Thyroid gland (tissue), 4 donors: ENCODE results near the gene NYAP2. TPM values are rescaled to one million over a fixed set of nuclear protein-coding genes. Genes with fewer than 3 reads are reported as not detected.

Source experiments
- DNase-seq, 2 donors: peaks; one replicate each; pipeline ENCODE4 v3.0.0-alpha.2; 2019
- H3K27ac ChIP-seq, 3 donors: fragments of 200-600 bp; sonication (generic); 1 replicate in 2 of 3; 2 replicates in 1 of 3; pipeline ENCODE4 v1.5.1; 2016 to 2019; ENCODE audit warnings: mild to moderate bottlenecking in 1 of 3, moderate library complexity in 1 of 3
- H3K27me3 ChIP-seq: fragments of 200-600 bp; sonication (generic); one replicate; pipeline ENCODE4 v1.5.1; 2019
- H3K36me3 ChIP-seq, 2 donors: fragments of 200-600 bp; sonication (generic); one replicate each; pipeline ENCODE4 v1.5.1; 2016 to 2019
- H3K4me1 ChIP-seq, 2 donors: fragments of 200-600 bp; sonication (generic); one replicate each; pipeline ENCODE4 v1.5.1; 2017 to 2019
- H3K4me3 ChIP-seq, 3 donors: fragments of 200-600 bp; sonication (generic); replicated peaks in 1 of 3; 1 replicate in 2 of 3; 2 replicates in 1 of 3; pipeline ENCODE4 v1.5.1; 2016; ENCODE audit warnings: mild to moderate bottlenecking in 1 of 3
- H3K9me3 ChIP-seq: fragments of 200-600 bp; sonication (generic); one replicate; pipeline ENCODE4 v1.5.1; 2017
- POLR2A ChIP-seq, 2 donors: fragments of 450-650 bp; IDR thresholded peaks; one replicate each; pipeline ENCODE4 v1.6.1; 2017; ENCODE audit warnings: antibody characterized with exemption in 2 of 2, mild to moderate bottlenecking in 2 of 2, moderate library complexity in 1 of 2
- WGBS, 2 donors: methylation state at CpG; one replicate each; pipeline ENCODE4 v1.1.5; 2017; 5-methylcytosine and 5-hydroxymethylcytosine counted together
- intact Hi-C: fragments of 100-400 bp; cut with DNase I; formaldehyde crosslinking; loops from one replicate; pipeline ENCODE4 v1.15.1; 2023
- total RNA-seq, 4 donors: library from RNA; depleted of rRNA; stranded (reverse); fragments of >200 nt; gene quantifications; one replicate each; pipeline ENCODE4 v1.2.3, GENCODE V29; 2016
- TF ChIP-seq, protein P1 (sequence below), 6 experiments: fragments of 200-600 bp in 3 of 6; fragments of 450-650 bp in 3 of 6; sonication (generic) in 3 of 6; IDR thresholded peaks; one replicate each; pipeline ENCODE4 v1.5.1; 2016 to 2019; ENCODE audit warnings: antibody characterized with exemption in 6 of 6, mild to moderate bottlenecking in 2 of 6, inconsistent platforms in 1 of 6, moderate library complexity in 1 of 6

Gene NYAP2
- total RNA-seq, 4 donors from 2014 or later, result not detected

GRCh38 chr2:225683258-225683657 is 283.7 kb downstream of the NYAP2 start:
- WGBS, 2 donors, result 87 to 91% methylated on average over 2 of the region's 2 CpGs
- Histone ChIP-seq H3K27me3 (no peaks in the 10 kb centered on the region), H3K4me3 (no peak overlapping the region), H3K9me3 (no peaks in the 10 kb centered on the region), H3K36me3 (no peaks in the 10 kb centered on the region), H3K27ac (no peak overlapping the region), H3K4me1 (no peaks in the 10 kb centered on the region)
- intact Hi-C loops, result no loop called here
- no peak for TF ChIP-seq POLR2A (IDR thresholded peaks at IDR 0.05)
- TF ChIP-seq, protein P1, sequence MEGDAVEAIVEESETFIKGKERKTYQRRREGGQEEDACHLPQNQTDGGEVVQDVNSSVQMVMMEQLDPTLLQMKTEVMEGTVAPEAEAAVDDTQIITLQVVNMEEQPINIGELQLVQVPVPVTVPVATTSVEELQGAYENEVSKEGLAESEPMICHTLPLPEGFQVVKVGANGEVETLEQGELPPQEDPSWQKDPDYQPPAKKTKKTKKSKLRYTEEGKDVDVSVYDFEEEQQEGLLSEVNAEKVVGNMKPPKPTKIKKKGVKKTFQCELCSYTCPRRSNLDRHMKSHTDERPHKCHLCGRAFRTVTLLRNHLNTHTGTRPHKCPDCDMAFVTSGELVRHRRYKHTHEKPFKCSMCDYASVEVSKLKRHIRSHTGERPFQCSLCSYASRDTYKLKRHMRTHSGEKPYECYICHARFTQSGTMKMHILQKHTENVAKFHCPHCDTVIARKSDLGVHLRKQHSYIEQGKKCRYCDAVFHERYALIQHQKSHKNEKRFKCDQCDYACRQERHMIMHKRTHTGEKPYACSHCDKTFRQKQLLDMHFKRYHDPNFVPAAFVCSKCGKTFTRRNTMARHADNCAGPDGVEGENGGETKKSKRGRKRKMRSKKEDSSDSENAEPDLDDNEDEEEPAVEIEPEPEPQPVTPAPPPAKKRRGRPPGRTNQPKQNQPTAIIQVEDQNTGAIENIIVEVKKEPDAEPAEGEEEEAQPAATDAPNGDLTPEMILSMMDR (IDR thresholded peaks at IDR 0.05), result no peak
- DNase-seq, result no peak

GRCh38 chr2:225690153-225690552 is 290.6 kb downstream of the NYAP2 start:
- no peaks in the 10 kb centered on the region for H3K9me3 ChIP-seq
- DNase-seq, result no peak
- H3K27ac ChIP-seq, result no peak overlapping the region
- no peaks in the 10 kb centered on the region for H3K4me1 ChIP-seq
- no peak overlapping the region for H3K4me3 ChIP-seq
- H3K36me3 ChIP-seq, result no peaks in the 10 kb centered on the region
- TF ChIP-seq POLR2A (IDR thresholded peaks at IDR 0.05), result no peak
- TF ChIP-seq, protein P1 (IDR thresholded peaks at IDR 0.05), result no peak
- intact Hi-C loops, result no loop called here
- H3K27me3 ChIP-seq, result no peaks in the 10 kb centered on the region
- WGBS, 2 donors, result 83 to 89% methylated on average over 1 of the region's 1 CpG

- Histone ChIP-seq H3K4me3 (no peak overlapping the region), H3K36me3 (no peaks in the 10 kb centered on the region), H3K4me1 (no peaks in the 10 kb centered on the region), H3K9me3 (no peaks in the 10 kb centered on the region), H3K27ac (no peak overlapping the region), H3K27me3 (no peaks in the 10 kb centered on the region)
- TF ChIP-seq, protein P1 (IDR thresholded peaks at IDR 0.05), result no peak
- TF ChIP-seq POLR2A (IDR thresholded peaks at IDR 0.05), result no peak
- 85 to 90% methylated on average over 3 of the region's 3 CpGs for WGBS, 2 donors
- DNase-seq, result no peak
- intact Hi-C loops, result no loop called here
These were observed 292.2 kb downstream of the NYAP2 start for GRCh38 chr2:225691711-225692110.

DNA sequence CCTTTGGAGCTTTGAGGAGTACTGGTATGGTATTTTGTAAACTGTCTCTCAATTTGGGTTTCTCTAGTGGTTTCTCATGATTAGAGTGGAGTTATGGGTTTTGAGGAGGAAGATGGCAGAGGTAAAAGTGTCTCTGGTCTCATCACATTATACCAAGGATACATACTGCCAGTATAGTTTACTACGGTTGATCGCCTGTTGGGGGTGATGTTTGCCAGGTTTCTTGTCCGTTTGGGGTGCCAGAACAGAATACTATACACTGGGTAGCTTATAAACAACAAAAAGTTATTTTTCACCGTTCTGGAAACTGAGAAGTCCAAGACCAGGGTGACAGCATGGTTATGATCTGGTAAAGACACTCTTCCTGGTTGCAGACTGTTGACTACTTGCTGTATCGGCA is 293.7 kb downstream of the NYAP2 start:
- H3K36me3 ChIP-seq, result no peaks in the 10 kb centered on the region
- H3K9me3 ChIP-seq, result no peaks in the 10 kb centered on the region
- no peak for DNase-seq
- H3K27ac ChIP-seq, result no peak overlapping the region
- H3K27me3 ChIP-seq, result no peaks in the 10 kb centered on the region
- H3K4me3 ChIP-seq, result no peak overlapping the region
- 77 to 89% methylated on average over 5 of the region's 5 CpGs for WGBS, 2 donors
- H3K4me1 ChIP-seq, result no peaks in the 10 kb centered on the region
- no peak for TF ChIP-seq POLR2A (IDR thresholded peaks at IDR 0.05)
- TF ChIP-seq, protein P1 (IDR thresholded peaks at IDR 0.05), result no peak
- intact Hi-C loops, result no loop called here

- no peaks in the 10 kb centered on the region for H3K9me3 ChIP-seq
- no peak for DNase-seq
- H3K36me3 ChIP-seq, result no peaks in the 10 kb centered on the region
- intact Hi-C loops, result no loop called here
- TF ChIP-seq, protein P1 (IDR thresholded peaks at IDR 0.05), result no peak
- TF ChIP-seq POLR2A (IDR thresholded peaks at IDR 0.05), result no peak
- no peaks in the 10 kb centered on the region for H3K4me1 ChIP-seq
- H3K27ac ChIP-seq, result no peak overlapping the region
- H3K27me3 ChIP-seq, result no peaks in the 10 kb centered on the region
- H3K4me3 ChIP-seq, result no peak overlapping the region
These were observed 295.2 kb downstream of the NYAP2 start for GRCh38 chr2:225694664-225695063.
